ENCODE measurements around the gene RAP1GAP. TPM values are rescaled to one million over a fixed set of nuclear protein-coding genes. Genes with fewer than 3 reads are reported as not detected.

Gene RAP1GAP
- total RNA-seq, 2 experiments from 2014 or later, result 0.12 to 0.29 TPM

DNA sequence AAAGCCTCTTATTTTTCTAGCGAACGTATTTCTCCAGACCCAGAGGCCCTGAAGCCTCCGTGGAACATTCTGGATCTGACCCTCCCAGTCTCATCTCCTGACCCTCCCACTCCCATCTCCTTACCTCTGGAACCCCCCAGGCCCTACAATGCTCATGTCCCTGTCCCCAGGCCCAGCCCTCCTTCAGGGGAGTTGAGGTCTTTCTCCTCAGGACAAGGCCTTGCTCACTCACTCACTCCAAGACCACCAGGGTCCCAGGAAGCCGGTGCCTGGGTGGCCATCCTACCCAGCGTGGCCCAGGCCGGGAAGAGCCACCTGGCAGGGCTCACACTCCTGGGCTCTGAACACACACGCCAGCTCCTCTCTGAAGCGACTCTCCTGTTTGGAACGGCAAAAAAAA lies 91.2 kb downstream of the RAP1GAP start:
- ATAC-seq (no peak), DNase-seq (no peak)
- Mint-ChIP-seq H3K27me3 (peaks cover 12% of the 10 kb centered on the region), H3K27ac (no peak overlapping the region), H3K4me1 (no peaks in the 10 kb centered on the region), H3K36me3 (no peaks in the 10 kb centered on the region), H3K9me3 (ENCODE audit: low read depth) (no peaks in the 10 kb centered on the region), H3K4me3 (no peak overlapping the region)
- CTCF ChIA-PET, result no interaction called here

DNA sequence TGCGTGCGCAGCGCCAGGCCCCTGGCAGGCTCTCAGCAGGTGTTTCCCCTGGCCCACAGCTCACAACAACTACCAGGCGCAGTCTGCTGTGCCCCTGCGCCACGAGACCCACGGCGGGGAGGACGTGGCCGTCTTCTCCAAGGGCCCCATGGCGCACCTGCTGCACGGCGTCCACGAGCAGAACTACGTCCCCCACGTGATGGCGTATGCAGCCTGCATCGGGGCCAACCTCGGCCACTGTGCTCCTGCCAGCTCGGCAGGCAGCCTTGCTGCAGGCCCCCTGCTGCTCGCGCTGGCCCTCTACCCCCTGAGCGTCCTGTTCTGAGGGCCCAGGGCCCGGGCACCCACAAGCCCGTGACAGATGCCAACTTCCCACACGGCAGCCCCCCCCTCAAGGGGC lies 91.8 kb downstream of the RAP1GAP start:
- Mint-ChIP-seq H3K36me3 (no peaks in the 10 kb centered on the region), H3K4me1 (no peaks in the 10 kb centered on the region), H3K4me3 (no peak overlapping the region), H3K27me3 (peaks cover 10% of the 10 kb centered on the region), H3K27ac (no peak overlapping the region), H3K9me3 (ENCODE audit: low read depth) (no peaks in the 10 kb centered on the region)
- CTCF ChIA-PET, result no interaction called here
- DNase-seq, result no peak
- ATAC-seq, result no peak

DNA sequence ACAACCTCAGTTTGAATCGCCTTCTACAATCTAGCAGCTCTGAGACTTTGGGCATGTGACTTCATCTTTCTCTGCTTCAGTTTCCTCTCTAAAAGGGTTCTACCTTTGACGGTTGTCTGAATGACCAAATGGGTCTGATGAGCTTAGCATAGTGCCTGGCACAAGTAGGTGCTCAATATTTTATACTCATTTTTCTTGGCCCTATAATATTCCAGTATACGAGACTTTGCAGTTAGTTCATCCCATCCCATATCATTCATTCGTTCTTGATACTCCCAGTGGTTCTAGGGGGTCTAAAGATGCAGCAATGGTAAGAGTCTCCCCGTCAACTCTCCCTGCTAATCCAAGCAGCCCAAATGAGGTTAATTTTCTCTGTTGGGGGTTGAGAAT lies 92.4 kb downstream of the RAP1GAP start:
- no peak for DNase-seq
- Mint-ChIP-seq H3K27ac (no peak overlapping the region), H3K4me1 (no peaks in the 10 kb centered on the region), H3K9me3 (ENCODE audit: low read depth) (no peaks in the 10 kb centered on the region), H3K36me3 (no peaks in the 10 kb centered on the region), H3K4me3 (no peak overlapping the region), H3K27me3 (peaks cover 10% of the 10 kb centered on the region)
- CTCF ChIA-PET, result no interaction called here
- ATAC-seq, result no peak

DNA sequence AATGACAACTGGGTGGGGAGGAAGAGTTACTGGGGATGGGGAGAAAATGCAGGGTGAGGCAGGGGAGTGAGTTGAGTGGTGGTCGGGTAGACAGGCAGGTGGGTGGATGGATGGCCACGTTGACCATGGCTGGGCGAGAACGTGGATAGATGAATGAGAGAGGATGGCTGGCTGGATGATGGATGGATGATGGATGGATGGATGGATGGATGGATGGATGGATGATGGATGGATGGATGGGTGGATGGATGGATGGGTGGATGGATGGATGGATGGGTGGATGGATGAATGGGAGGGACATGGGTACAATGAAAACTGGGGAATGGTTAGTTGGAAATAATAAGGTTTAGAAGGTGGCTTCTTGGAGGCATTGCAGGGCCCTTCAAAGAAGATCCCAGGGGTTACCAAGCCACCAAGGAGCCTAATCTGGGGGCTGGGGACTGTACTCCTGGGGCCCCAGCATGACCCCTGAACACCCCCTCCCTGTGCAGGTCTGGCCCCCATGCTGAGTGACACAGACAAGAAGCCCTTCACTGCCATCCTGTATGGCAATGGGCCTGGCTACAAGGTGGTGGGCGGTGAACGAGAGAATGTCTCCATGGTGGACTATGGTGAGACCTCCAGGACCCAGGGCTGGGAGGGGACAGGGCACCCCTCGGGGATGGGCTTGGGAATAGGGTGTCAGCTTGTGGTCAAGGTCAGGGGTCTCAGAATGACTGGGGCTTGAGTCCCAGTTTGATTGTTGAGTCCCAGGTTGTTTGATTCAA lies 92.9 kb downstream of the RAP1GAP start:
- no peaks in the 10 kb centered on the region for H3K4me1 Mint-ChIP-seq

DNA sequence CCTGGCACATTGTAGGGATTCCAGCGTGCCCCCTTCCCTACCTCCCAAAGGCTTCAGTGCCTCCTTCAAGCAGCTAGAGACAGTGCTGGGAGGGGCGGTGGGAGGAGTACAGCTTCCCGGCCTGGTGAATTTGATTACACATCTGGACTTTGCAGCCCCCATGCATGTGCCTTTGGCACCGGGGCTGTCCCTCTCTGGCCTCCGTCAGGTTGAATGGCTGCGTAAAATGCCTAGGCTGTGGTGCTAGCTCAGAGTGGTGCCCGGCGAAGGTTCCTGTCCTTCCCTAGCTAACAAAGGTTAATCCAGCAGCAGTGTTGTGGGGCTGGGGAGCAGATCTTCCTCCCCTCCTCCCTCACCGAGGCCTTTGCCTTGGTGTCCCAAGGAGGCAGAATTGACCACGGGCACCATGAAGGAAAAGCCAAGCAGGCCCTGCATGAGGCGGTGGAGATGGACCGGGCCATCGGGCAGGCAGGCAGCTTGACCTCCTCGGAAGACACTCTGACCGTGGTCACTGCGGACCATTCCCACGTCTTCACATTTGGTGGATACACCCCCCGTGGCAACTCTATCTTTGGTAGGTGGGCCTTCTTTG lies 93.7 kb downstream of the RAP1GAP start:
- H3K4me1 Mint-ChIP-seq, result no peaks in the 10 kb centered on the region
- H3K9me3 Mint-ChIP-seq (ENCODE audit: low read depth), result no peaks in the 10 kb centered on the region
- H3K27me3 Mint-ChIP-seq, result peaks cover 10% of the 10 kb centered on the region
- no peaks in the 10 kb centered on the region for H3K36me3 Mint-ChIP-seq
- H3K27ac Mint-ChIP-seq, result no peak overlapping the region
- CTCF ChIA-PET, result no interaction called here
- DNase-seq (no peak), ATAC-seq (no peak)
- H3K4me3 Mint-ChIP-seq, result no peak overlapping the region

More for the DNA sequence above, 92.9 kb downstream of the RAP1GAP start:
- Mint-ChIP-seq H3K27me3 (peaks cover 10% of the 10 kb centered on the region), H3K9me3 (ENCODE audit: low read depth) (no peaks in the 10 kb centered on the region), H3K36me3 (no peaks in the 10 kb centered on the region), H3K4me3 (no peak overlapping the region), H3K27ac (no peak overlapping the region)
- DNase-seq (no peak), ATAC-seq (no peak)
- CTCF ChIA-PET, result no interaction called here

DNA sequence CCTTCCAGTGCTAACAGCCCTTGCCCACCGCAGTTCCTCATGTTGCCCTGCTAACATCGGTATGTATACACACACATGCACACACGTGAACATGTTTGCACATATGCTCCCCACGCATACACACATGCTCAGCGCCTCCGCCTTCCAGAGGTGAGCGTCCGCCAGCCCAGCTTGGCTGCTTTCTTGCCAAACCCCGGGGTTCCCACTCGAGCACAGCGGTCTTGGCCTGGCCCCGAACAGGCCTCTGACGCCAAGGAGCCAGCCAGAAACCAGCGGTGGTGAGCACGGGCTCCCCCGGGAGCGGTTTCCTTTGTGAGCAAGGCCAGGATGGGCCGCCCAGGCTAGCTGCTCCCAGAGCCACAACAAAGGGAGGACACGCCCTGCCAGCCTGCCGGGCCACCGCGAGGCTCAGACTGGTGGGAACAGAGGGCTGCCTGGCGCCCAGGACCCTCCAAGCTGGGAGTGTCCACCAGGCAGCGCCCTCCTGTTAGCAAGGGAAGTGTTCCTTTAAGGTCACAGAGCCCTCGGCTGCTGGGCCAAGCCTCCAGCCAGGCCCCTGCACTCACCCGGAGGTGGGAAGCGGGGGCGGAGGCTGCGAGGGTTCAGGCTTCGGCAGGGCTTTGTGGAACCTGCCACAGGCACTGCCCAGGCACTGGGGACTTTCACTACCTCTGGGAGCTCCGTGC lies 94.5 kb downstream of the RAP1GAP start:
- H3K36me3 Mint-ChIP-seq, result no peaks in the 10 kb centered on the region
- no peak overlapping the region for H3K4me3 Mint-ChIP-seq
- ATAC-seq (no peak), DNase-seq (no peak)
- H3K4me1 Mint-ChIP-seq, result no peaks in the 10 kb centered on the region
- no peaks in the 10 kb centered on the region for H3K9me3 Mint-ChIP-seq (ENCODE audit: low read depth)
- no peak overlapping the region for H3K27ac Mint-ChIP-seq
- CTCF ChIA-PET, result no interaction called here
- peaks cover 10% of the 10 kb centered on the region for H3K27me3 Mint-ChIP-seq

DNA sequence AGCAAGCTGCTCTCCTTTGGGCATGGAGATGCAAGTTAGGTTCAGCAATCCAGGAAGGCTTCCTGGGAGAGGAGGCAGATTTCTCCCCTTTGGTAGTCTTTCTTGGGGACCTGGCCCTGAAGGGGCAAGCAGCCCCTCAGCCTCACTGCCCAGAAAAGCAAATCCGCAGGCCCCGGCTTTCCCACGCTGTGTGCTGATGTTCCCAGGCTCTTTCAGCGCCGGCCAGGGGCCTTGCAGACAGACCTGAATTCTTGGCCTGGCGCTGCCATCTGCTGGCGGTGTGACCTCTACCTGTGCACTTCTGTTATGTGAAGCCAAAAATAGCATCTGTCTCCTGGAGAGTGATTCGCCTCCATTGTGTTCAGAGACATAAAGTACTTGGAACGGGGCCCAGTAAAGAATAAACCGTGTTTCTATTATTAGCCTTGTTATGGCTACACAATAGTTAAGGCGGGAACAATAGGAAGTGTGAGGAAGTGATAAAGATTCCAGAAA lies 95.1 kb downstream of the RAP1GAP start:
- Mint-ChIP-seq H3K9me3 (ENCODE audit: low read depth) (no peaks in the 10 kb centered on the region), H3K4me1 (no peaks in the 10 kb centered on the region), H3K36me3 (no peaks in the 10 kb centered on the region), H3K27me3 (peaks cover 10% of the 10 kb centered on the region), H3K27ac (no peak overlapping the region), H3K4me3 (no peak overlapping the region)
- no peak for ATAC-seq
- CTCF ChIA-PET, result no interaction called here
- peak; percentile 48 for DNase-seq

DNA sequence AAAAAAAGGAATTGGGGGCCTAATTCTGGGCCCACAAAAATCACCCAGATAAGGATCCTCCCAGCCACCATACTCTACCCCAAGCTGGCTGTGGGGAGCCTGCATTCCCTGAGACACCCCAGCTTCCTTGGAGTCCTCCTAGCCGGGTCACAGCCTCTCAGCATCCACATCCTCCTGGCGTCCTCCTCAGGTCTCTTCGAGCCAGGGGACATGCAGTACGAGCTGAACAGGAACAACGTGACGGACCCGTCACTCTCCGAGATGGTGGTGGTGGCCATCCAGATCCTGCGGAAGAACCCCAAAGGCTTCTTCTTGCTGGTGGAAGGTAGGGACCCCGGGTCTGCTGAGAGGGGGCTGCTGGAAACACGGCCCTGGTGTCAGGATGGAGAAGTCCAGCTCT lies 95.7 kb downstream of the RAP1GAP start:
- Mint-ChIP-seq H3K4me1 (no peaks in the 10 kb centered on the region), H3K27ac (no peak overlapping the region), H3K9me3 (ENCODE audit: low read depth) (no peaks in the 10 kb centered on the region), H3K4me3 (no peak overlapping the region), H3K36me3 (no peaks in the 10 kb centered on the region), H3K27me3 (peaks cover 10% of the 10 kb centered on the region)
- no peak for ATAC-seq
- CTCF ChIA-PET, result no interaction called here
- no peak for DNase-seq

DNA sequence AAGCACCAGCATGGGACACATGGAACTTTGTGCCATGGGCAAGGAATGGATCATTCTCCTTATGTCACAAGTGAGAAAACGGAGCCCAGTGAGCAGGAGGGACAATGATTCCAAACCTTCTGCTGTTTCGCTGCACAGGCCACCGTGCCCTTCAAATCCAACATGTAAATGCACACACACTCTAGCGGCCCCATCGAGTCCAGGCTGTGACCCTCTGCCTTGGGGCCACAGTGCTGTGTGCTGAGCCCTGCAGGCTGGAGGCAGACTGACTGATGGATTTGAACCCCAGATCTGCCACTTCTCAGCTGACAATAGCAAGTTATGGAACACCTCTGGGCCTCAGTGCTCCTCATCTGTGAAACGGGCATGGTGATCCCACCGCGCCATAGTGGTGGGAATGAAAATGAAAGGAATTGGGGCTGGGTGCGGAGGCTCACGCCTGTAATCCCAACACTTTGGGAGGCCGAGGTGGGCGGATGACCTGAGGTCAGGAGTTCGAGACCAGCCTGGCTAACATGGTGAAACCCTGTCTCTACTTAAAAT lies 96.4 kb downstream of the RAP1GAP start:
- DNase-seq, result no peak
- ATAC-seq, result no peak
- no peaks in the 10 kb centered on the region for H3K4me1 Mint-ChIP-seq
- CTCF ChIA-PET, result no interaction called here
- H3K27me3 Mint-ChIP-seq, result peaks cover 10% of the 10 kb centered on the region
- H3K36me3 Mint-ChIP-seq, result no peaks in the 10 kb centered on the region
- no peaks in the 10 kb centered on the region for H3K9me3 Mint-ChIP-seq (ENCODE audit: low read depth)
- H3K4me3 Mint-ChIP-seq, result no peak overlapping the region
- no peak overlapping the region for H3K27ac Mint-ChIP-seq

DNA sequence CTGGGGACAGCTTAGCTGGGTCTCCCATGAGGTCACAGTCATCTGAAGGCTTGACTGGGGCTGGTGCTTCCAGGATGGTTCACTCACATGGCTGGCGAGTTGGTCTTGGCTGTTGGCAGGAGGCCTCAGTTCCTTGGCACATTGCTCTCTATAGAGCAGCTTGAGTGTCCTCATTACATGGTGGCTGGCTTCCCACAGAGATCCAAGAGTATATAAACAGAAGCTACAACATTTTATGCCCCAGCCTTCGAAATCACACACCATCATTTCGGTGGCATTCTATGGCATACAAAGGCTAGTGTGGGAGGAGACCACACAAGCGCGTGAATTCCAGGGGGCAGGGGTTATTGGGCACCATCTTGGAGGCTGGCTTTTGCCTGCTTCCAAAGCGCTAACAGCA lies 96.9 kb downstream of the RAP1GAP start:
- no peak overlapping the region for H3K27ac Mint-ChIP-seq
- DNase-seq, result no peak
- H3K4me3 Mint-ChIP-seq, result no peak overlapping the region
- no peaks in the 10 kb centered on the region for H3K9me3 Mint-ChIP-seq (ENCODE audit: low read depth)
- peaks cover 10% of the 10 kb centered on the region for H3K27me3 Mint-ChIP-seq
- CTCF ChIA-PET, result no interaction called here
- H3K36me3 Mint-ChIP-seq, result no peaks in the 10 kb centered on the region
- ATAC-seq, result no peak
- no peaks in the 10 kb centered on the region for H3K4me1 Mint-ChIP-seq

DNA sequence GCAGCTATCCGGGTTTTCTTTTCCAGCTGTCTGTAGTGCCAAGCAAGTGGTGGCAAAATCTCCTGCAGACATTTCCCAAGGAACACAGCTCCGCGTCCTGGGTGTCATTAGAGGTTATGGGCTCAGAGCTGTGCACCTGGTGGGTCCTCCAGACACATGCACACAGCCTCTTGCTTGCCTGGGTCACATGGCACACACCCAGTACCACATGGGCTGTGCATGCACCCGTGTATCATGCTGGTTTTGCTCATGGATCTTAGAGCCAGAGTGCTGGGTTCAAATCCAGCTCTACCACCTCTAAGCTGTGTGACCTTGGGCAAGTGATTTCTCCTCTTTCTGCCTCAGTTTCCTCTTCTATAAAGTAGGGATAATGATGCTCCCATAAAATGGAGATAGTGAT lies 98.3 kb downstream of the RAP1GAP start:
- no peaks in the 10 kb centered on the region for H3K4me1 Mint-ChIP-seq
- H3K36me3 Mint-ChIP-seq, result no peaks in the 10 kb centered on the region
- no peak overlapping the region for H3K4me3 Mint-ChIP-seq
- DNase-seq (no peak), ATAC-seq (no peak)
- H3K27me3 Mint-ChIP-seq, result peaks cover 10% of the 10 kb centered on the region
- no peak overlapping the region for H3K27ac Mint-ChIP-seq
- CTCF ChIA-PET, result no interaction called here
- no peaks in the 10 kb centered on the region for H3K9me3 Mint-ChIP-seq (ENCODE audit: low read depth)

DNA sequence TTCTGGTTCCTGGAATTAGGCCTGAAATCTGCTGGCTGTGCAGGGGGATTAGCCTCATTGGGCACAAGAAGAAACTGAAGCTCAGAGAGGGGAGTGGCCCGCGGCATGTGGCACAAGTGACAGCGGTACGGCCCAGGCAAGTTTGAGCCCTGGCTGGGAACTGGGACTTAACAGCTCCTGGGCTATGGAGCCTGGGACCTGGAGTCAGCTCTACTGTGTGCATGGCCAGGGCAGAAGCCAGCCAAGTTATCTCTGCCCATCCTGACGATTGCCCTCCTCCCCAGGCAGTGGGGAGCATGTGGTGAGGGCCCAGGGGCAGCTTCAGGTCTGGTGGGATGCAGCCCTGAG lies 98.7 kb downstream of the RAP1GAP start:
- H3K4me1 Mint-ChIP-seq, result no peaks in the 10 kb centered on the region
- H3K36me3 Mint-ChIP-seq, result no peaks in the 10 kb centered on the region
- no peak overlapping the region for H3K27ac Mint-ChIP-seq
- no peaks in the 10 kb centered on the region for H3K9me3 Mint-ChIP-seq (ENCODE audit: low read depth)
- no peak overlapping the region for H3K4me3 Mint-ChIP-seq
- CTCF ChIA-PET, result no interaction called here
- ATAC-seq, result no peak
- peaks cover 10% of the 10 kb centered on the region for H3K27me3 Mint-ChIP-seq
- no peak for DNase-seq

DNA sequence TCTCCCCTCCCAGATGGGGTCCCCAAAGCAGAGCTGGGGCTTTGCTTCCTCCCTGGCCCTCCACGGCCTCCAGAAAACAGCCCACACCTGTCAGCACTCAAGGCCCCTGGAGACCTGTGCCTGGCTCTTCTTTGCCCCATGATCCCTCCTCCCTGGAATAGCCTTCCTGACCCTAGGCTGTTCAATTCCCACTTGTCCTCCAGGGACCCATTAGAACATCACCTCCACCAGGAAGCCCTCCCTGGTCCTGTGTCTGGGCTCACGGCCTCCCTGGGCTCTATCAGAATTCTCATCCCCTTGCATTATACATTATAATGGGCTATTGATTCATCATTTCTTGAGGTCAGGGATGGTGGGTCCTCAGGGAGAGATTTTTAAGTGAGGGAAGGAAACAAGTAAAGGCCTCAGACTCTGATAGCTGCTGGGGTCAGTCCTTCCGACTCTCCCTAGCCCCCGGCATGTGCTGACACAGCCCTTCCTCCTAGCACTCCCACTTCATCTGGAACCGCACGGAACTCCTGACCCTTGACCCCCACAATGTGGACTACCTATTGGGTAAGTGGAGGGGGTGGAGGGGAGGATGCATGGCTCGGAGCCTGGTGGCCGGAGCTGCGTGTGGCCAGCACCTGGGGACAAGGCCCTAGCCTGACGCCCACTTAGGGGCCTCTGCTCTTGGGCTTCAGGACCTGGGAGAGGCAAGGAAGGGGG lies 99.2 kb downstream of the RAP1GAP start:
- CTCF ChIA-PET, result no interaction called here
- peaks cover 10% of the 10 kb centered on the region for H3K27me3 Mint-ChIP-seq
- DNase-seq (no peak), ATAC-seq (no peak)
- H3K9me3 Mint-ChIP-seq (ENCODE audit: low read depth), result no peaks in the 10 kb centered on the region
- H3K4me3 Mint-ChIP-seq, result no peak overlapping the region
- no peaks in the 10 kb centered on the region for H3K36me3 Mint-ChIP-seq
- H3K4me1 Mint-ChIP-seq, result no peaks in the 10 kb centered on the region
- no peak overlapping the region for H3K27ac Mint-ChIP-seq
